Muscle of leg (tissue), 11 donors: ENCODE results near the gene PGS1. TPM values are rescaled to one million over a fixed set of nuclear protein-coding genes. Genes with fewer than 3 reads are reported as not detected.

Source experiments
- DNase-seq: peaks from one replicate; pipeline ENCODE4 v3.0.0; 2013
- H3K27ac ChIP-seq: one replicate; pipeline ENCODE4 v1.5.1; 2013; ENCODE audit warnings: mild to moderate bottlenecking, low read length, control low read depth
- H3K27me3 ChIP-seq: one replicate; pipeline ENCODE4 v1.6.1; 2013; ENCODE audit warnings: low read length; ENCODE audit not compliant: control insufficient read depth, insufficient read depth
- H3K36me3 ChIP-seq: one replicate; pipeline ENCODE4 v1.6.1; 2013; ENCODE audit warnings: low read length; ENCODE audit not compliant: control insufficient read depth, insufficient read depth
- H3K4me1 ChIP-seq: one replicate; pipeline ENCODE4 v1.6.1; 2013; ENCODE audit warnings: low read length; ENCODE audit not compliant: control insufficient read depth, insufficient read depth
- H3K4me3 ChIP-seq: one replicate; pipeline ENCODE4 v1.5.1; 2013; ENCODE audit warnings: low read length, control low read depth
- H3K9me3 ChIP-seq: replicated peaks from 2 replicates; pipeline ENCODE4 v1.6.1; 2013; ENCODE audit warnings: low read depth, low read length; ENCODE audit not compliant: control insufficient read depth
- WGBS: methylation state at CpG from one replicate; pipeline ENCODE4 v1.1.5; 2013; ENCODE audit warnings: missing lambda C conversion rate; ENCODE audit not compliant: insufficient coverage; 5-methylcytosine and 5-hydroxymethylcytosine counted together
- polyA plus RNA-seq, 8 donors: library from polyadenylated mRNA; unstranded; fragments of 120-200 nt; gene quantifications; one replicate each; pipeline versions ENCODE4 v1.2.1 to v1.2.3, GENCODE V29; 2013; ENCODE audit warnings: inconsistent platforms in 1 of 8, low replicate concordance in 1 of 8; ENCODE audit not compliant: insufficient read length in 8 of 8, insufficient read depth in 1 of 8
- total RNA-seq: library from RNA; stranded (reverse); fragments of 120-200 nt; gene quantifications from one replicate; pipeline ENCODE4 v1.2.4, GENCODE V29; 2013

The PGS1 gene
- total and polyA plus RNA-seq, 9 donors: 20.9 to 33.6 (median 27.1) TPM

- Histone ChIP-seq H3K27ac (no peak overlapping the region), H3K4me3 (no peak overlapping the region), H3K9me3 (no peaks in the 10 kb centered on the region), H3K27me3 (peaks cover 5% of the 10 kb centered on the region), H3K4me1 (peaks cover 18% of the 10 kb centered on the region), H3K36me3 (no peaks in the 10 kb centered on the region)
- WGBS: 52% methylated on average over 18 of the region's 19 CpGs
- DNase-seq: peak; percentile 80
These were observed 64.3 kb downstream of the PGS1 start for GRCh38 chr17:78442648-78443218.

GRCh38 chr17:78444392-78444791 is 65.9 kb downstream of the PGS1 start:
- WGBS: 81% methylated on average over 19 of the region's 20 CpGs

GRCh38 chr17:78446833-78447232 is 68.4 kb downstream of the PGS1 start:
- H3K27ac ChIP-seq: no peak overlapping the region
- H3K36me3 ChIP-seq: no peaks in the 10 kb centered on the region
- H3K9me3 ChIP-seq: no peaks in the 10 kb centered on the region
- no peak for DNase-seq
- H3K4me1 ChIP-seq: peaks cover 38% of the 10 kb centered on the region
- H3K4me3 ChIP-seq: no peak overlapping the region
- peaks cover 5% of the 10 kb centered on the region for H3K27me3 ChIP-seq
- 95% methylated on average over 3 of the region's 7 CpGs for WGBS

More at GRCh38 chr17:78444392-78444791, 65.9 kb downstream of the PGS1 start:
- H3K36me3 ChIP-seq: no peaks in the 10 kb centered on the region
- peaks cover 5% of the 10 kb centered on the region for H3K27me3 ChIP-seq
- H3K4me3 ChIP-seq: no peak overlapping the region
- H3K9me3 ChIP-seq: no peaks in the 10 kb centered on the region
- no peak overlapping the region for H3K27ac ChIP-seq
- peaks cover 19% of the 10 kb centered on the region for H3K4me1 ChIP-seq
- no peak for DNase-seq

DNA sequence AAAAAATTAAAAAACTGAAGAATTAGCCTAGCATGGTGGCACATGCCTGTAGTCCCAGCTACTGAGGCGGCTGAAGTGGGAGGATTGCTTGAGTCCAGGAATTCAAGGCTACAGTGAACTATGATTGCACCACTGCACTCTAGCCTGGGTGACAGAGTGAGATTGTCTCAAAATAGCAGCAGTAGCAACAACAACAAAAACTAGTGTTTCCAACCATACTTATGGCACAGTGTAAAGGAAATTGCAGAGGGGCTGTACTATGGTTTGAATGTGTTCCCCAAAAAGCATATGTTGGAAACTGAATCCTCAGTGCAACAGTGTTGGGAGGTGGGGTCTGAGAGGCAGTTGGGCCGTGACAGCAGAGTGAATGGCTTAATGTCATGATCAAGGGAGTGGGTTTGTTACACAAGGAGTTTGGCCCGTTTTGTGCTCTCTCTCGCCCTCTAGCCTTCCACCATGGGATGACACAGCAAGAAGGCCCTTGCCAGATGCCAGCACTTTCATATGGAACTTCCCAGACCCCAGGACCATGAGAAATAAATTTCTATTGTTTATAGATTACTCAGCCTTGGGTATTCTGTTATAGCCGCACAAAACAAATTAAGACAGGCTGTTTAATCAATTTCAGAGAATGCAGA is 70.0 kb downstream of the PGS1 start:
- Histone ChIP-seq H3K4me1 (peaks cover 34% of the 10 kb centered on the region), H3K27ac (no peak overlapping the region), H3K9me3 (no peaks in the 10 kb centered on the region), H3K36me3 (no peaks in the 10 kb centered on the region), H3K27me3 (no peaks in the 10 kb centered on the region), H3K4me3 (no peak overlapping the region)
- DNase-seq: no peak
- 80% methylated on average over 1 of the region's 5 CpGs for WGBS

GRCh38 chr17:78449983-78450595 is 71.6 kb downstream of the PGS1 start:
- WGBS: 84% methylated on average over 12 of the region's 14 CpGs
- no peaks in the 10 kb centered on the region for H3K9me3 ChIP-seq
- H3K27me3 ChIP-seq: no peaks in the 10 kb centered on the region
- no peaks in the 10 kb centered on the region for H3K36me3 ChIP-seq
- DNase-seq: no peak
- H3K4me3 ChIP-seq: no peak overlapping the region
- H3K4me1 ChIP-seq: peaks cover 26% of the 10 kb centered on the region
- peak overlapping the region; percentile 49 for H3K27ac ChIP-seq

DNA sequence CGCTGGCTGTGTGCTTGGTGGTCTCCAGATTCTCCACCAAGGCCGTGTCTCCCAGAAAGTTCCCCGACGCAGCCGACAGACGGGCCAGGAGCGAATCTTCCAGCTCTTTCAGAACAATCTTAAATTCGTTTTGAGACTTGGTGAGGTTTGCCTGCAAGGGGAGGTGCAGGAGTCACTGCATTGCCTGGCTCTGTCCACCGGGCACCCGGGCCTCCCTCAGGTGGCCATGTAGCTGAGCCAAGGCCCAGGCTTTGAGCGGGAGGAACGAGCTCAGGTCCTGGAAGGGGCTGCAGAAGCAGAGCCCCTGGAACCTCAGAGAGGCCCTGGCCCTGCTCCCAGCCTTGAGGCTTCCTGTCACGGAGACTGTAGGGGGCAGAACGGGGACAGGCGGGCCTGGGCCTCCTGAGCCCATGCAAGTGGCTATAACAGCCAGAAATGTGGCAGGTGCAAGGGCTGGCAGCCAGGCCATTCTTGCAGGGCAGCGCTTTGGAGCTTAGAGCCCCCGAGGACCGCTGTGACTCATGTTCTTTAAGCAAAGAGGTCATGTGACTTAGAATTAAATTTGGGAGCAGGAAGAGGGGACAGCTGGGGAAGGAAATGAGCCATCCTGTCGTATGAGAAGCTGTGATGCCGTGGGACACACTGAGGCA is 72.4 kb downstream of the PGS1 start:
- peak; percentile 90 for DNase-seq
- Histone ChIP-seq H3K27me3 (no peaks in the 10 kb centered on the region), H3K27ac (peak overlapping the region; percentile 68), H3K36me3 (no peaks in the 10 kb centered on the region), H3K9me3 (no peaks in the 10 kb centered on the region), H3K4me3 (no peak overlapping the region), H3K4me1 (peaks cover 26% of the 10 kb centered on the region)
- 31% methylated on average over 17 of the region's 20 CpGs for WGBS

DNA sequence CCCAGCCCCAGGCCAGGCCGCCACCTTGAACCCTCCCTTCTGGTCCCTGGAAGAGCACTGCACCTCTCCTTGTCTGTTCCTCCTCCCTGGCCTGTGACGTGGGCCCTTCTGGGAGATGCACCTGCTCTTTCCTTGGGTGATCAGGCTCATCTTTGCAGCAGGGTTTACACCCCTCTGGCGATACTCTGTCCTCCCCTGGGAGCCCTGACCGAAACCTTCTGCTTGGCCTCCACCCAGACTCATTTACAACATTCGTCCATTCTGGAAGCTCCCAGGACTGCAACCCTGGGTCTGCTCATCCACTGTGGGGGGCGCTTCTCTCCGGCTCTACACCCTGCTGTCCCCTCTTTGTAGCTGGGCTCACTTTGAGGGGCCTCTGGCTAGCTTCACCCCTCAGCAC is 73.3 kb downstream of the PGS1 start:
- Histone ChIP-seq H3K9me3 (no peaks in the 10 kb centered on the region), H3K4me1 (peaks cover 26% of the 10 kb centered on the region), H3K27ac (no peak overlapping the region), H3K36me3 (no peaks in the 10 kb centered on the region), H3K4me3 (no peak overlapping the region), H3K27me3 (no peaks in the 10 kb centered on the region)
- DNase-seq: no peak
- WGBS: 61% methylated on average over 6 of the region's 7 CpGs

DNA sequence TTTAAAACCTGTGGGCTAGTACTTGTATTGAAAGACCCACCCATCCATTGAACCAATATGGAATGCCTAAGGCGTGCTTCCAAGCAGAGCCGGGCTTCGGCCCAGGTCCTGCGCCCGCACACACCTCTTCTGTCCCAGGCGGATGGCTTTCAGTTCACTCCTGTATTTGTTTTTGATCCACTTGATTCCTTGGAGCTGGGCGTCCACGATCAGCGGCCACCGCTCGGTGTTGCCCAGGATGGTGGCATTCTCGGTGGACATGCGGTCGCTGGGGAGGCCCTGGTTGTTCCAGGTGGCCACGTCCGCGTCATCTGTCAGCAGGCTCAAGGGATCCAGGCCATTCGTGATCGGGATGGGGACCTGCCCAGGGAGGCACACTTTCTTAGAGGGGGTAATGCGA is 75.9 kb downstream of the PGS1 start:
- no peaks in the 10 kb centered on the region for H3K9me3 ChIP-seq
- peaks cover 25% of the 10 kb centered on the region for H3K4me1 ChIP-seq
- H3K36me3 ChIP-seq: no peaks in the 10 kb centered on the region
- H3K4me3 ChIP-seq: no peak overlapping the region
- H3K27ac ChIP-seq: no peak overlapping the region
- WGBS: 94% methylated on average over 15 of the region's 20 CpGs
- DNase-seq: no peak
- H3K27me3 ChIP-seq: no peaks in the 10 kb centered on the region

DNA sequence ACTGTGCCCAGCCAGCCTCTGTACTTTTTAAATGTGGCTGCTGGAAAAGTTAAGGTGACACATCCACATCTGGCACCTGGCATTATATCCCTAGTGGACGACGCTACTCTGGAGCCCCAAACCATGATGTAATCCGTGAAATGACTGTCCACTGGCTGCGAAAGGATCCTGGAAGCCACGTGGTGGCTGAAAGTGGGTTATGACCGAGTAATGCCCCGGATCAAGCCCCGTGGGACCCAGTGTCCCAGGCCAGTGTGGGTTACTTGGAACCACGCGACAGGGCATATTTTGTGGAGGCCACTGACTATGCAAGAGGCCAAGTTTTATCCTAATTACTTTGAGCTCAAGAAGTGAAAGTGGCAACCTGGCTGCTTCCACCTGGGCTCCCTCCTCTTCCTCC is 79.6 kb downstream of the PGS1 start:
- Histone ChIP-seq H3K36me3 (no peaks in the 10 kb centered on the region), H3K4me3 (no peak overlapping the region), H3K9me3 (no peaks in the 10 kb centered on the region), H3K4me1 (no peaks in the 10 kb centered on the region), H3K27ac (no peak overlapping the region), H3K27me3 (no peaks in the 10 kb centered on the region)
- 73% methylated on average over 9 of the region's 10 CpGs for WGBS
- DNase-seq: no peak

- WGBS: 84% methylated on average over 36 of the region's 37 CpGs
- H3K27ac ChIP-seq: no peak overlapping the region
- H3K36me3 ChIP-seq: no peaks in the 10 kb centered on the region
- no peaks in the 10 kb centered on the region for H3K9me3 ChIP-seq
- no peak overlapping the region for H3K4me3 ChIP-seq
- no peaks in the 10 kb centered on the region for H3K27me3 ChIP-seq
- no peak for DNase-seq
- H3K4me1 ChIP-seq: no peaks in the 10 kb centered on the region
These were observed 80.4 kb downstream of the PGS1 start for GRCh38 chr17:78458736-78459335.
